HEK293 (cell line): Measurements from ENCODE around the gene CYP2C8.
"Not testable (repeated sequence)": the region's sequence is repeated elsewhere in the genome, so short reads cannot be mapped to it uniquely, and the experiment has no call there.

Source experiments
- CTCF ChIP-seq: fragments of 450-650 bp; formaldehyde crosslinking; IDR thresholded peaks from 2 replicates; pipeline ENCODE4 v1.5.1; 2016; ENCODE audit warnings: missing biosample characterization, missing genetic modification characterization
- EGR2 ChIP-seq: fragments of 450-650 bp; formaldehyde crosslinking; IDR thresholded peaks from 2 replicates; pipeline ENCODE4 v1.5.1; 2016; ENCODE audit warnings: low read depth, missing biosample characterization, missing genetic modification characterization
- PATZ1 ChIP-seq: fragments of 450-650 bp; formaldehyde crosslinking; IDR thresholded peaks from 2 replicates; pipeline ENCODE4 v1.5.1; 2016; ENCODE audit warnings: missing biosample characterization, missing genetic modification characterization
- ZBTB1 ChIP-seq: fragments of 450-650 bp; formaldehyde crosslinking; IDR thresholded peaks from 2 replicates; pipeline ENCODE4 v1.5.1; 2016; ENCODE audit warnings: missing biosample characterization, missing genetic modification characterization
- ZBTB20 ChIP-seq: fragments of 450-650 bp; formaldehyde crosslinking; IDR thresholded peaks from 2 replicates; pipeline ENCODE4 v1.5.1; 2016; ENCODE audit warnings: missing biosample characterization, missing genetic modification characterization
- ZNF10 ChIP-seq: fragments of 450-650 bp; formaldehyde crosslinking; IDR thresholded peaks from 2 replicates; pipeline ENCODE4 v1.5.1; 2017; ENCODE audit warnings: missing biosample characterization, missing genetic modification characterization
- ZNF138 ChIP-seq: fragments of 450-650 bp; formaldehyde crosslinking; IDR thresholded peaks from 2 replicates; pipeline ENCODE4 v1.5.1; 2016; ENCODE audit warnings: missing biosample characterization, missing genetic modification characterization, borderline replicate concordance
- ZNF670 ChIP-seq: fragments of 450-650 bp; formaldehyde crosslinking; IDR thresholded peaks from 2 replicates; pipeline ENCODE4 v1.5.1; 2016; ENCODE audit warnings: missing biosample characterization, missing genetic modification characterization, low read depth
- ZNF747 ChIP-seq: fragments of 450-650 bp; formaldehyde crosslinking; IDR thresholded peaks from 2 replicates; pipeline ENCODE4 v1.5.1; 2016; ENCODE audit warnings: missing biosample characterization, missing genetic modification characterization
- TF ChIP-seq, protein P1 (sequence below): fragments of 450-650 bp; formaldehyde crosslinking; IDR thresholded peaks from 2 replicates; pipeline ENCODE4 v1.5.1; 2017; ENCODE audit warnings: missing biosample characterization, missing genetic modification characterization

- TF ChIP-seq, protein P1, sequence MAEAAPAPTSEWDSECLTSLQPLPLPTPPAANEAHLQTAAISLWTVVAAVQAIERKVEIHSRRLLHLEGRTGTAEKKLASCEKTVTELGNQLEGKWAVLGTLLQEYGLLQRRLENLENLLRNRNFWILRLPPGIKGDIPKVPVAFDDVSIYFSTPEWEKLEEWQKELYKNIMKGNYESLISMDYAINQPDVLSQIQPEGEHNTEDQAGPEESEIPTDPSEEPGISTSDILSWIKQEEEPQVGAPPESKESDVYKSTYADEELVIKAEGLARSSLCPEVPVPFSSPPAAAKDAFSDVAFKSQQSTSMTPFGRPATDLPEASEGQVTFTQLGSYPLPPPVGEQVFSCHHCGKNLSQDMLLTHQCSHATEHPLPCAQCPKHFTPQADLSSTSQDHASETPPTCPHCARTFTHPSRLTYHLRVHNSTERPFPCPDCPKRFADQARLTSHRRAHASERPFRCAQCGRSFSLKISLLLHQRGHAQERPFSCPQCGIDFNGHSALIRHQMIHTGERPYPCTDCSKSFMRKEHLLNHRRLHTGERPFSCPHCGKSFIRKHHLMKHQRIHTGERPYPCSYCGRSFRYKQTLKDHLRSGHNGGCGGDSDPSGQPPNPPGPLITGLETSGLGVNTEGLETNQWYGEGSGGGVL (tag by site-specific recombination) = not testable (repeated sequence)
- not testable (repeated sequence) for TF ChIP-seq CTCF (tag by site-specific recombination); ZNF10 (tag by site-specific recombination); ZNF138 (tag by site-specific recombination); ZNF747 (tag by site-specific recombination); EGR2 (tag by site-specific recombination); ZBTB20 (tag by site-specific recombination); ZBTB1; PATZ1 (tag by site-specific recombination); ZNF670 (tag by site-specific recombination)
Measured at GRCh38 chr10:95064125-95064524, 5.2 kb downstream of the CYP2C8 start.
